Adrenal gland (tissue), 5 donors: ENCODE measurements around the gene XRCC1.

ENCODE experiments used
- POLR2A ChIP-seq, 2 donors: fragments of 450-650 bp; IDR thresholded peaks; one replicate each; pipeline ENCODE4 v1.6.1; 2017; ENCODE audit warnings: antibody characterized with exemption in 2 of 2, mild to moderate bottlenecking in 2 of 2, moderate library complexity in 1 of 2
- TF ChIP-seq, protein P1 (sequence below), 6 experiments: fragments of 450-650 bp in 4 of 6; fragments of 200-600 bp in 2 of 6; sonication (generic) in 1 of 6; IDR thresholded peaks; 1 replicate in 5 of 6; 2 replicates in 1 of 6; pipeline versions ENCODE4 v1.5.1 to v1.8.0; 2016 to 2021; ENCODE audit warnings: antibody characterized with exemption in 6 of 6, mild to moderate bottlenecking in 2 of 6, moderate library complexity in 1 of 6
- donor health status: DM: no; HTN: no; CAD: no.

DNA sequence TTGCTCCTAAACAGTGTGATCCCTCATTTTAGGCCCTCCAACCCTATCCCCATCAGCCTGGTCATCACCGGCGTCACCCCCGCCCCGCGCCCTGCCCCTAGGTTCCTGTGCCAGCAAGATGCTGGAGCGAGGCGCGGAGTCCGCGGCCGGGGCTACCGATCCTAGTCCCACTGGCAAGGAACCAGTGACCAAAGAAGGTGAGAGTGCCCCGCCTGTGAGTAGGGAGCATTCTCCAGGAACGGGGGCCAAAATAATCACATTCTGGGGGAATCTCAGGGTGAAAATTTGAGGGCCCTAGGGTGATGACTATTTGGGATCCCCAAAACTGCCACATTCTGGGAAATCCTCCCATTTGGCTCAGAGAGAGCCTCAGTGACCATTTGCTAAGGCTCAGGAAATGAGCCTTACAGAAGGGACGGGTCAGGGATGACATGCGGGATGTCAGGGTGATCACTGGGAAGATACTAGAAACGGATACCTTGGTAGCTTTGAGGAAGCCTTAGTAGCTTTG lies 41.0 kb downstream of the XRCC1 start:
- TF ChIP-seq, protein P1, sequence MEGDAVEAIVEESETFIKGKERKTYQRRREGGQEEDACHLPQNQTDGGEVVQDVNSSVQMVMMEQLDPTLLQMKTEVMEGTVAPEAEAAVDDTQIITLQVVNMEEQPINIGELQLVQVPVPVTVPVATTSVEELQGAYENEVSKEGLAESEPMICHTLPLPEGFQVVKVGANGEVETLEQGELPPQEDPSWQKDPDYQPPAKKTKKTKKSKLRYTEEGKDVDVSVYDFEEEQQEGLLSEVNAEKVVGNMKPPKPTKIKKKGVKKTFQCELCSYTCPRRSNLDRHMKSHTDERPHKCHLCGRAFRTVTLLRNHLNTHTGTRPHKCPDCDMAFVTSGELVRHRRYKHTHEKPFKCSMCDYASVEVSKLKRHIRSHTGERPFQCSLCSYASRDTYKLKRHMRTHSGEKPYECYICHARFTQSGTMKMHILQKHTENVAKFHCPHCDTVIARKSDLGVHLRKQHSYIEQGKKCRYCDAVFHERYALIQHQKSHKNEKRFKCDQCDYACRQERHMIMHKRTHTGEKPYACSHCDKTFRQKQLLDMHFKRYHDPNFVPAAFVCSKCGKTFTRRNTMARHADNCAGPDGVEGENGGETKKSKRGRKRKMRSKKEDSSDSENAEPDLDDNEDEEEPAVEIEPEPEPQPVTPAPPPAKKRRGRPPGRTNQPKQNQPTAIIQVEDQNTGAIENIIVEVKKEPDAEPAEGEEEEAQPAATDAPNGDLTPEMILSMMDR (IDR thresholded peaks at IDR 0.05) = no peak
- no peak for TF ChIP-seq POLR2A (IDR thresholded peaks at IDR 0.05)
